Neural cell (in vitro differentiated cells): ENCODE measurements around the gene PAPSS2. TPM values are rescaled to one million over a fixed set of nuclear protein-coding genes. Genes with fewer than 3 reads are reported as not detected.

ENCODE experiments used
- H2AFZ ChIP-seq: fragments of 200-600, 300-800 bp; sonication (generic), shearing (Covaris generic); 2 replicates; pipeline ENCODE4 v1.6.0; 2014; ENCODE audit warnings: low read depth, mild to moderate bottlenecking, antibody characterized with exemption, low read length, moderate library complexity
- H3F3A ChIP-seq: fragments of 200-600 bp; shearing (Covaris generic); 2 replicates; pipeline ENCODE4 v1.6.1; 2016; ENCODE audit warnings: mild to moderate bottlenecking, moderate library complexity, mixed read lengths, antibody characterized with exemption, low read length; ENCODE audit not compliant: insufficient read depth, poor library complexity, severe bottlenecking
- H3K27ac ChIP-seq: fragments of 200-600, 300-800 bp; sonication (generic), shearing (Covaris generic); 2 replicates; pipeline ENCODE4 v1.5.1; 2014; ENCODE audit warnings: mild to moderate bottlenecking, low read length, moderate library complexity
- H3K27me3 ChIP-seq: fragments of 300-800, 200-600 bp; sonication (generic), shearing (Covaris generic); 2 replicates; pipeline ENCODE4 v1.6.0; 2014; ENCODE audit warnings: mild to moderate bottlenecking, low read depth, low read length, moderate library complexity; ENCODE audit not compliant: insufficient read depth
- H3K36me3 ChIP-seq: fragments of 300-800, 200-600 bp; sonication (generic), shearing (Covaris generic); 2 replicates; pipeline ENCODE4 v1.5.1; 2014; ENCODE audit warnings: mild to moderate bottlenecking, antibody characterized with exemption, low read length, moderate library complexity; ENCODE audit not compliant: insufficient read depth
- H3K4me2 ChIP-seq: fragments of 300-800, 200-600 bp; sonication (generic), shearing (Covaris generic); 2 replicates; pipeline ENCODE4 v1.6.0; 2014; ENCODE audit warnings: mild to moderate bottlenecking, low read length
- H3K4me3 ChIP-seq: fragments of 300-800, 200-600 bp; sonication (generic), shearing (Covaris generic); 2 replicates; pipeline ENCODE4 v1.5.1; 2014; ENCODE audit warnings: mild to moderate bottlenecking, low read length, moderate library complexity
- H3K79me2 ChIP-seq: fragments of 200-600 bp; shearing (Covaris generic); replicated peaks from 2 replicates; pipeline ENCODE4 v1.6.0; 2014; ENCODE audit warnings: mild to moderate bottlenecking, low read length, moderate library complexity; ENCODE audit not compliant: insufficient read depth
- H3K9ac ChIP-seq: fragments of 300-800, 200-600 bp; sonication (generic), shearing (Covaris generic); 2 replicates; pipeline ENCODE4 v1.6.1; 2016; ENCODE audit warnings: mild to moderate bottlenecking, low read length, mixed read lengths
- H3K9me2 ChIP-seq: fragments of 200-600 bp; shearing (Covaris generic); 2 replicates; pipeline ENCODE4 v1.6.1; 2016; ENCODE audit warnings: mild to moderate bottlenecking, low read length, mixed read lengths; ENCODE audit not compliant: insufficient read depth
- H3K9me3 ChIP-seq: fragments of 200-600, 300-800 bp; sonication (generic), shearing (Covaris generic); 2 replicates; pipeline ENCODE4 v1.6.1; 2016; ENCODE audit warnings: mild to moderate bottlenecking, mixed run types, low read length, moderate library complexity, mixed read lengths
- H4K20me1 ChIP-seq: fragments of 200-600 bp; shearing (Covaris generic); 2 replicates; pipeline ENCODE4 v1.6.1; 2016; ENCODE audit warnings: mild to moderate bottlenecking, mixed run types; ENCODE audit not compliant: insufficient read depth
- CTCF ChIP-seq: fragments of 450-650 bp; IDR thresholded peaks from 2 replicates; pipeline ENCODE4 v1.5.1; 2014; ENCODE audit warnings: antibody characterized with exemption, mild to moderate bottlenecking, moderate library complexity; ENCODE audit not compliant: poor library complexity, severe bottlenecking
- EP300 ChIP-seq: fragments of 450-650 bp; conservative IDR thresholded peaks from 2 replicates; pipeline ENCODE4 v1.6.1; 2014; ENCODE audit warnings: antibody characterized with exemption, mild to moderate bottlenecking, moderate library complexity; ENCODE audit not compliant: poor library complexity, severe bottlenecking
- EZH2 ChIP-seq: fragments of 200-600, 300-800 bp; shearing (Covaris generic), sonication (generic); IDR thresholded peaks from 2 replicates; pipeline ENCODE4 v1.6.1; 2014; ENCODE audit warnings: antibody characterized with exemption, low read length, borderline replicate concordance, mild to moderate bottlenecking; ENCODE audit not compliant: insufficient read depth, poor library complexity, severe bottlenecking
- MXI1 ChIP-seq: fragments of 450-650 bp; conservative IDR thresholded peaks from 2 replicates; pipeline ENCODE4 v1.6.1; 2014; ENCODE audit warnings: antibody characterized with exemption, mild to moderate bottlenecking; ENCODE audit not compliant: poor library complexity, severe bottlenecking
- POLR2AphosphoS5 ChIP-seq: IDR thresholded peaks from 2 replicates; pipeline ENCODE4 v1.6.1; 2012
- RAD21 ChIP-seq: fragments of 450-650 bp; conservative IDR thresholded peaks from 2 replicates; pipeline ENCODE4 v1.6.1; 2014; ENCODE audit warnings: antibody characterized with exemption, mild to moderate bottlenecking, moderate library complexity
- SMC3 ChIP-seq: fragments of 450-650 bp; conservative IDR thresholded peaks from 2 replicates; pipeline ENCODE4 v1.6.1; 2014; ENCODE audit warnings: antibody characterized with exemption, mild to moderate bottlenecking, moderate library complexity; ENCODE audit not compliant: poor library complexity
- TAF1 ChIP-seq: IDR thresholded peaks from 2 replicates; pipeline ENCODE4 v1.6.1; 2012; ENCODE audit warnings: low read depth
- polyA plus RNA-seq: library from polyadenylated mRNA; depleted of rRNA; stranded (reverse); fragments of >200 nt; gene quantifications from 2 replicates; pipeline ENCODE4 v1.2.3, GENCODE V29; 2014
- TF ChIP-seq, protein P1 (sequence below): IDR thresholded peaks from 2 replicates; pipeline ENCODE4 v1.6.1; 2012; ENCODE audit warnings: borderline replicate concordance

PAPSS2 gene
- polyA plus RNA-seq, 1 donor from 2014 or later, result 0.24 TPM

DNA sequence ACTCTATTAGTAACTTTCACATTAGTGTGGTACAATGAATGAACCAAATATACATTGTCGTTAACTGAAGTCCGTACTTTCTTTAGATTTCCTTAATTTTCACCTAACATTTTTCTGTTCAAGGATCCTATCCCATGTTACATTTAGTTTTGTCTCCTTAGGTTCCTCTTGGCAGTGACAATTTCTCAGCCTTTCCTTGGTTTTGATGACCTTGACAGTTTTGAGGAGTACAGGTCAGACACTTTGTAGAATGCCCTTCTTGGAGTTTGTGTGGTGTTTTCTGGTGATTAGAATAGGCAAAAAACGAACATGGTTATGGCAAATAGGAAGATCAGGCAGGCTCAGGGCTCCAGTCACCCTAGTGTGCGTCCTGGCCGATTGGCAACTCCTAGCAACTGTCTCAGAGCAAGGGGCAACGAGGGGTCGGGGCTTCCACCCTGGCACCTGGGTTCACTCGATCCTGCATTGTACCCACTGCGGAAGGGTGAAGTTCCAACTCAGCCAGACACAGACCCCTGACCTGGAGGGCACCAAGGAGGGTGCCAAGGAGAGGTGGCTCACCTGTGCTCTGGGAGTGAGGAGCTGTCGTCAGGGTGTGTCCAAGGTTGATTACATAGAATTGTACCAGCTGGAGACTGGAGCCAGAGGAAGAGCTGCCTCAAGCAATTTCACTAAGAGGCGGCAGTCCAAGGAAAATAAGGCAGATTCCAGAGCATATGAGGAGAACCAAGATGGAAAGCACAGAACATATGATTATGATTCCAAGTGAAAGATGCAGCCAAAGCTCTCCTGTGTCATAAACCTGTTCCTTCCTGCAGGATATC is 37.5 kb downstream of the PAPSS2 start:
- Histone ChIP-seq H3K9ac (no peak overlapping the region), H4K20me1 (no peaks in the 10 kb centered on the region), H3K9me2 (no peaks in the 10 kb centered on the region), H3K27me3 (no peaks in the 10 kb centered on the region), H3K36me3 (no peaks in the 10 kb centered on the region), H3K4me3 (no peak overlapping the region), H2AFZ (no peak overlapping the region), H3K9me3 (no peaks in the 10 kb centered on the region), H3K27ac (no peak overlapping the region), H3K4me2 (no peak overlapping the region), H3K79me2 (no peaks in the 10 kb centered on the region), H3F3A (no peaks in the 10 kb centered on the region)
- no peak for TF ChIP-seq RAD21

DNA sequence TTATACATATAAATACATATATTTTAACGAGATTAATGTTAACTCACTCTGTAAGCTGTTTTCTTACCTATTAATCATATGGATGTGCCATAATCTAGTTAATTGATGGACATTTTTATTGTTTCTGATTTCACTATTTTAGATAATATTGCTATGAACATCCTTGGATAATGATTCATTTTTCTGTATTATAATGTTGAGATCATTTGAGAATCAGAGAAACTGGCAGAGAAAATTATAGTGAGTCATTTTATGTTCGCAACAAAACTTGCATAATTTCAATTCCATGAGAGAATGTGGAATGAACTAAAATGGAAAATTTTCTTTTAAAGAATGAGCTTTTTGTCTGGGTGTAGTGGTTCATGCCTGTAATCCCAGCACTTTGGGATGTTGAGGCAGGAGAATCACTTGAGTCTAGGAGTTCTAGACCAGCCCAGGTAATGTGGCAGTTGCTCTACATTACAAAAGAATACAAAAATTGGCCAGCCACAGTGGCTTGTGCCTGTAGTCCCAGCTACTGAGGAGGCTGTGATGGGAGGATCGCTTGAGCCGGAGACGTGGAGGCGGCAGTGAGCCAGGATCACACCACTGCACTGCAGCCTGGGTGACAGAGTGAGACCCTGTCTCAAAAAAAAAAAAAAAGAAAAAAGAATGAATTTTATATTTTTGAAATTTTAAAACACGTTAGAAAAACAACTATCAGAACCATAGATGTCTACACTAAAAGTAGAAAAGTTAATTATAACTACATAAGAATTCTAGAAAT is 40.5 kb downstream of the PAPSS2 start:
- Histone ChIP-seq H3K4me2 (no peak overlapping the region), H3K9me2 (no peaks in the 10 kb centered on the region), H3K9me3 (no peaks in the 10 kb centered on the region), H3F3A (no peaks in the 10 kb centered on the region), H2AFZ (no peak overlapping the region), H3K79me2 (no peaks in the 10 kb centered on the region), H3K9ac (no peak overlapping the region), H4K20me1 (no peaks in the 10 kb centered on the region), H3K27ac (no peak overlapping the region), H3K27me3 (no peaks in the 10 kb centered on the region), H3K4me3 (no peak overlapping the region), H3K36me3 (no peaks in the 10 kb centered on the region)
- no peak for TF ChIP-seq TAF1

DNA sequence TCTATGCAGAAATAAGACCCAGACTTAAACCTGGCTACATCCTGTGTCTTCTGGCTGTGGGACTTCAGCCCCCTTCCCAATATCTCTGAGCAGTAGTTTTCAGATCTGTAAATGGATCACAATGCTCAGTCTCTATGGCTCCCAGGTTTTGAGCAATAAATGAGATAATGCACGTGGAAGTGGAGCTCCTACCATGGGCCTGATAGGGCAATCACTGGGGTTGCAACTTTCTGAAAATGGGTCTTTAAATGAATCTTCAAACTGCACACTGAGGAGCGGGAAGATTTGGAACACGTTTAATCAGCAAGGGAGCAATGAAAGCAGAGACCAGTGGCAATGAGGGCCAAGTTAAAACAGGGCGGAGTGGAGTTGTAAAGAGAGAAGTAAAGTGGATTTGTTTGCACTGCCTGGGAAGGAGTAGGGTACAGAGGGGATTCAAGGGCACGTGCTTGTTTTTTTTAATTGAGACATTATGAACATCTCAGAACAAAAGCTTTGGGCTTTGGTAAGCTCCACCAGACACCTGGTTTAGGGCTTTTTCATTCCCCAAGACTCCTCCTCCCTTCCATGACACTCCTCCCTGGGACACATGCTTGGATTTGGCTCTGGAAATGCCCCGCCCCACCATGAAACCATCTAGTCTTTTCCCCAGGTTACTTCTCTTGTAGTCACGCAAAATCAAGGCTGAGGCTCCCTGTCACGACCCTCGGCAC is 42.7 kb downstream of the PAPSS2 start:
- Histone ChIP-seq H3K27ac (no peak overlapping the region), H3K9me3 (no peaks in the 10 kb centered on the region), H3K36me3 (no peaks in the 10 kb centered on the region), H4K20me1 (no peaks in the 10 kb centered on the region), H3K9ac (no peak overlapping the region), H3K79me2 (no peaks in the 10 kb centered on the region), H3K9me2 (no peaks in the 10 kb centered on the region), H2AFZ (no peak overlapping the region), H3K27me3 (no peaks in the 10 kb centered on the region), H3F3A (no peaks in the 10 kb centered on the region), H3K4me2 (no peak overlapping the region), H3K4me3 (no peak overlapping the region)
- no peak for TF ChIP-seq RAD21
- no peak for TF ChIP-seq SMC3
- no peak for TF ChIP-seq CTCF
- TF ChIP-seq, protein P1, sequence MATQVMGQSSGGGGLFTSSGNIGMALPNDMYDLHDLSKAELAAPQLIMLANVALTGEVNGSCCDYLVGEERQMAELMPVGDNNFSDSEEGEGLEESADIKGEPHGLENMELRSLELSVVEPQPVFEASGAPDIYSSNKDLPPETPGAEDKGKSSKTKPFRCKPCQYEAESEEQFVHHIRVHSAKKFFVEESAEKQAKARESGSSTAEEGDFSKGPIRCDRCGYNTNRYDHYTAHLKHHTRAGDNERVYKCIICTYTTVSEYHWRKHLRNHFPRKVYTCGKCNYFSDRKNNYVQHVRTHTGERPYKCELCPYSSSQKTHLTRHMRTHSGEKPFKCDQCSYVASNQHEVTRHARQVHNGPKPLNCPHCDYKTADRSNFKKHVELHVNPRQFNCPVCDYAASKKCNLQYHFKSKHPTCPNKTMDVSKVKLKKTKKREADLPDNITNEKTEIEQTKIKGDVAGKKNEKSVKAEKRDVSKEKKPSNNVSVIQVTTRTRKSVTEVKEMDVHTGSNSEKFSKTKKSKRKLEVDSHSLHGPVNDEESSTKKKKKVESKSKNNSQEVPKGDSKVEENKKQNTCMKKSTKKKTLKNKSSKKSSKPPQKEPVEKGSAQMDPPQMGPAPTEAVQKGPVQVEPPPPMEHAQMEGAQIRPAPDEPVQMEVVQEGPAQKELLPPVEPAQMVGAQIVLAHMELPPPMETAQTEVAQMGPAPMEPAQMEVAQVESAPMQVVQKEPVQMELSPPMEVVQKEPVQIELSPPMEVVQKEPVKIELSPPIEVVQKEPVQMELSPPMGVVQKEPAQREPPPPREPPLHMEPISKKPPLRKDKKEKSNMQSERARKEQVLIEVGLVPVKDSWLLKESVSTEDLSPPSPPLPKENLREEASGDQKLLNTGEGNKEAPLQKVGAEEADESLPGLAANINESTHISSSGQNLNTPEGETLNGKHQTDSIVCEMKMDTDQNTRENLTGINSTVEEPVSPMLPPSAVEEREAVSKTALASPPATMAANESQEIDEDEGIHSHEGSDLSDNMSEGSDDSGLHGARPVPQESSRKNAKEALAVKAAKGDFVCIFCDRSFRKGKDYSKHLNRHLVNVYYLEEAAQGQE, result no peak
- TF ChIP-seq MXI1, result no peak
- TF ChIP-seq EP300, result no peak
- TF ChIP-seq POLR2AphosphoS5, result no peak
- no peak for TF ChIP-seq TAF1
- no peak for TF ChIP-seq EZH2
